B cell (primary cell): Measurements from ENCODE around the gene TRIAP1. TPM values are rescaled to one million over a fixed set of nuclear protein-coding genes. Genes with fewer than 3 reads are reported as not detected.

Experiments
- ATAC-seq: fragments of 200-7000 bp; cut with Tn5 transposase; one replicate; pipeline ENCODE4 v1.10.0; 2021; ENCODE audit warnings: low read depth, mild to moderate bottlenecking, moderate number of reproducible peaks, moderate library complexity
- CTCF ChIA-PET: fragments of 350-600 bp; sonication (Branson Sonifier 250); formaldehyde crosslinking; loops from one replicate; lab custom pipeline; 2021; ENCODE audit warnings: antibody characterized with exemption, inconsistent platforms; lab: Charles Lee
- POLR2A ChIA-PET: fragments of 350-600 bp; sonication (Branson Sonifier 250); formaldehyde crosslinking; loops from one replicate; lab custom pipeline; 2021; ENCODE audit warnings: antibody characterized with exemption; lab: Charles Lee
- DNase-seq: peaks from one replicate; pipeline ENCODE4 v3.0.0; 2013
- H2AFZ ChIP-seq: 2 replicates; pipeline ENCODE4 v1.6.1; 2012; ENCODE audit warnings: mild to moderate bottlenecking, low read depth, low read length; ENCODE audit not compliant: insufficient read depth, poor library complexity, severe bottlenecking
- H3K27ac ChIP-seq, 2 donors: 1 replicate in 1 of 2; 2 replicates in 1 of 2; pipeline ENCODE4 v1.5.1; 2012 to 2013; ENCODE audit warnings: low read length in 2 of 2, mild to moderate bottlenecking in 2 of 2, moderate library complexity in 1 of 2
- H3K27me3 ChIP-seq, 4 experiments: fragments of 200-600 bp in 1 of 4; sonication (generic) in 1 of 4; replicated peaks in 1 of 4; 1 replicate in 2 of 4; 2 replicates in 2 of 4; pipeline versions ENCODE4 v1.6.1 to v1.7.0; 2013 to 2016; ENCODE audit warnings: low read length in 3 of 4, mild to moderate bottlenecking in 2 of 4, mixed read lengths in 1 of 4, moderate library complexity in 1 of 4; ENCODE audit not compliant: insufficient read depth in 4 of 4, control insufficient read depth in 3 of 4; ENCODE audit errors: control extremely low read depth in 1 of 4
- H3K36me3 ChIP-seq, 2 experiments: replicated peaks in 1 of 2; 1 replicate in 1 of 2; 2 replicates in 1 of 2; pipeline versions ENCODE4 v1.6.1 to v1.7.1; 2013; ENCODE audit warnings: low read length in 1 of 2; ENCODE audit not compliant: insufficient read depth in 2 of 2, control insufficient read depth in 1 of 2; ENCODE audit errors: control extremely low read depth in 1 of 2, extremely low read depth in 1 of 2
- H3K4me1 ChIP-seq, 2 donors: fragments of 200-600 bp in 1 of 2; sonication (generic) in 1 of 2; 1 replicate in 1 of 2; 2 replicates in 1 of 2; pipeline versions ENCODE4 v1.5.1 to v1.6.1; 2013 to 2017; ENCODE audit warnings: low read length in 2 of 2; ENCODE audit not compliant: control insufficient read depth in 2 of 2, insufficient read depth in 2 of 2
- H3K4me2 ChIP-seq: replicated peaks from 2 replicates; pipeline ENCODE3; 2012; ENCODE audit warnings: mild to moderate bottlenecking, low read depth, low read length; ENCODE audit not compliant: poor library complexity, severe bottlenecking
- H3K4me3 ChIP-seq, 5 experiments: fragments of 200-600 bp in 1 of 5; sonication (generic) in 1 of 5; 1 replicate in 3 of 5; 2 replicates in 2 of 5; pipeline versions ENCODE4 v1.5.1 to v1.7.0; 2011 to 2016; ENCODE audit warnings: low read length in 4 of 5, mild to moderate bottlenecking in 4 of 5, low read depth in 2 of 5, control low read depth in 1 of 5, moderate library complexity in 1 of 5; ENCODE audit not compliant: insufficient read depth in 1 of 5; ENCODE audit errors: control extremely low read depth in 1 of 5, extremely low read depth in 1 of 5
- H3K79me2 ChIP-seq: fragments of 200-600 bp; sonication (generic); one replicate; pipeline ENCODE4 v1.6.0; 2016; ENCODE audit warnings: low read length; ENCODE audit not compliant: control insufficient read depth, insufficient read depth
- H3K9ac ChIP-seq: fragments of 200-600 bp; sonication (generic); 2 replicates; pipeline ENCODE4 v1.6.1; 2017; ENCODE audit warnings: mild to moderate bottlenecking, low read length, moderate library complexity
- H3K9me3 ChIP-seq, 3 donors: one replicate each; pipeline versions ENCODE4 v1.6.1 to v1.7.1; 2013; ENCODE audit warnings: low read length in 2 of 3; ENCODE audit not compliant: control insufficient read depth in 2 of 3, insufficient read depth in 1 of 3; ENCODE audit errors: control extremely low read depth in 1 of 3
- H4K20me1 ChIP-seq: 2 replicates; pipeline ENCODE4 v1.6.0; 2012; ENCODE audit warnings: mild to moderate bottlenecking, low read length; ENCODE audit not compliant: insufficient read depth, control insufficient read depth, poor library complexity, severe bottlenecking
- H3K27ac Mint-ChIP-seq: one replicate; pipeline ENCODE4 v1.8.0; 2021; ENCODE audit warnings: mixed read lengths
- H3K27me3 Mint-ChIP-seq: one replicate; pipeline ENCODE4 v1.8.0; 2021; ENCODE audit warnings: mixed read lengths
- H3K4me1 Mint-ChIP-seq: one replicate; pipeline ENCODE4 v1.8.0; 2021; ENCODE audit warnings: mixed read lengths
- H3K4me3 Mint-ChIP-seq: one replicate; pipeline ENCODE4 v1.8.0; 2021; ENCODE audit warnings: mixed read lengths
- H3K9me3 Mint-ChIP-seq: one replicate; pipeline ENCODE4 v1.8.0; 2022; ENCODE audit warnings: mixed read lengths; ENCODE audit not compliant: insufficient read depth
- EZH2 ChIP-seq: IDR thresholded peaks from 2 replicates; pipeline ENCODE4 v1.6.1; 2012; ENCODE audit warnings: borderline replicate concordance, low read depth, mild to moderate bottlenecking, moderate library complexity, low read length; ENCODE audit not compliant: insufficient read depth, poor library complexity, severe bottlenecking
- WGBS: methylation state at CpG from one replicate; pipeline ENCODE4 v1.1.5; 2013; ENCODE audit warnings: missing lambda C conversion rate; ENCODE audit not compliant: insufficient coverage; 5-methylcytosine and 5-hydroxymethylcytosine counted together
- intact Hi-C: fragments of 100-400 bp; cut with micrococcal nuclease; formaldehyde crosslinking; loops from one replicate; pipeline ENCODE4 v1.10.0; 2022
- polyA plus RNA-seq: library from polyadenylated mRNA; depleted of rRNA; stranded (reverse); fragments of >200 nt; gene quantifications from 2 replicates; pipeline ENCODE4 v1.2.3, GENCODE V29; 2012
- total RNA-seq, 2 donors: library from RNA; stranded (reverse); fragments of 120-200 nt in 1 of 2; gene quantifications; 1 replicate in 1 of 2; 2 replicates in 1 of 2; pipeline versions ENCODE4 v1.2.3 to v1.2.4, GENCODE V29; 2013 to 2022
- TF ChIP-seq, protein P1 (sequence below): fragments of 200-600 bp; IDR thresholded peaks from one replicate; pipeline ENCODE4 v1.8.0; 2022; ENCODE audit warnings: antibody characterized with exemption, mild to moderate bottlenecking

The TRIAP1 gene
- total and polyA plus RNA-seq, 2 donors (not counting 1 experiment from before 2014, with no cell fraction given) = 13.8 to 19.6 TPM

DNA sequence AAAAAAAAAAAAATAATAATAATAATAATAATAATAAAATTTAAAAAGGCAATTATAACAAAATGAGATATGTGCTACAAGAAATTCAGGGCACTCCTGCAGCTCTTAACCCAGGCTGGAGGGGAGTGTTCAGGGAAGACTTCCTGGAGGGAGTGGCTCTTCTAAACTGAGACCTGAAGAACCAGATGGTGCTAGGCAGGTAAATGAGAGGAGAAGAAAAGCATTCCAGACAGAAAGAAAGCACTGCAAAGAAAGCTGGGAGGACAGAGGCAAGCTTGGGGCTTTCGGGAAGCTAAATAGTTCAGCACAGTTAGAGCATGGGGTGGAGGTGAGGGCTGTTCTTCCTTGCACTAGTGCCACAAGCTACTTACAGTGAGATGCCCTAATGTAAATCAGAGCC is 33.3 kb upstream of the TRIAP1 start:
- no peak overlapping the region for H3K27ac ChIP-seq

DNA sequence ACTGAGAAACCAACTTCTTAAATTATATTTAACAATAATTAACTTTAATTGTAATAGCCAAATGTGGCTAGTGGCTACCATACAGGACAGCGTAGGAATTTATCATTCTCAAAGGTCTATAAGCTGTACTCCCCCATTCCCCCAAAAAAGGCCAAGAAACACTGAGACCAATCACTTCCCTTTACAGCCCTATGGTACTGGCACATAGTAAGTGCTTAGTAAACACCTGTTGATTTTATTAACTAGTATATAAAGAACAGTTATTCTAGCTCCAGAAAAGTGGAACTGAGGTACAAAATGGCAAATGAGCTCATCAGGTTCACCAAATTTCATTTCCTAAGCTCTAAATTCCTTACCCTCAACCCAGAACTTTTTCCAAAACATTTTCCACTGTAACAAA is 29.5 kb upstream of the TRIAP1 start:
- H3K4me1 ChIP-seq = no peaks in the 10 kb centered on the region
- 100% methylated on average over 1 of the region's 1 CpG for WGBS
- ATAC-seq (no peak), DNase-seq (no peak)
- H4K20me1 ChIP-seq = no peaks in the 10 kb centered on the region
- no peak overlapping the region for H3K27ac ChIP-seq
- peaks cover 15% of the 10 kb centered on the region for H3K79me2 ChIP-seq
- H3K9ac ChIP-seq = no peak overlapping the region
- H3K9me3 ChIP-seq = no peaks in the 10 kb centered on the region
- TF ChIP-seq, protein P1, sequence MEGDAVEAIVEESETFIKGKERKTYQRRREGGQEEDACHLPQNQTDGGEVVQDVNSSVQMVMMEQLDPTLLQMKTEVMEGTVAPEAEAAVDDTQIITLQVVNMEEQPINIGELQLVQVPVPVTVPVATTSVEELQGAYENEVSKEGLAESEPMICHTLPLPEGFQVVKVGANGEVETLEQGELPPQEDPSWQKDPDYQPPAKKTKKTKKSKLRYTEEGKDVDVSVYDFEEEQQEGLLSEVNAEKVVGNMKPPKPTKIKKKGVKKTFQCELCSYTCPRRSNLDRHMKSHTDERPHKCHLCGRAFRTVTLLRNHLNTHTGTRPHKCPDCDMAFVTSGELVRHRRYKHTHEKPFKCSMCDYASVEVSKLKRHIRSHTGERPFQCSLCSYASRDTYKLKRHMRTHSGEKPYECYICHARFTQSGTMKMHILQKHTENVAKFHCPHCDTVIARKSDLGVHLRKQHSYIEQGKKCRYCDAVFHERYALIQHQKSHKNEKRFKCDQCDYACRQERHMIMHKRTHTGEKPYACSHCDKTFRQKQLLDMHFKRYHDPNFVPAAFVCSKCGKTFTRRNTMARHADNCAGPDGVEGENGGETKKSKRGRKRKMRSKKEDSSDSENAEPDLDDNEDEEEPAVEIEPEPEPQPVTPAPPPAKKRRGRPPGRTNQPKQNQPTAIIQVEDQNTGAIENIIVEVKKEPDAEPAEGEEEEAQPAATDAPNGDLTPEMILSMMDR = no peak
- TF ChIP-seq EZH2 = no peak
- CTCF ChIA-PET = interaction anchor here (0.8 to 1.2 kb wide), 2 partner anchors 27 to 37 kb away, joined by 3 to 4 read pairs; no protein-coding TSS in a partner anchor
- H3K4me3 Mint-ChIP-seq = no peak overlapping the region
- H2AFZ ChIP-seq = no peak overlapping the region
- POLR2A ChIA-PET = no interaction called here
- no peaks in the 10 kb centered on the region for H3K9me3 Mint-ChIP-seq
- H3K27me3 ChIP-seq = no peaks in the 10 kb centered on the region
- intact Hi-C loops = no loop called here
- H3K4me1 Mint-ChIP-seq = no peaks in the 10 kb centered on the region
- no peak overlapping the region for H3K4me2 ChIP-seq
- no peak overlapping the region for H3K27ac Mint-ChIP-seq
- H3K36me3 ChIP-seq = no peaks in the 10 kb centered on the region
- no peaks in the 10 kb centered on the region for H3K27me3 Mint-ChIP-seq
- H3K4me3 ChIP-seq = no peak overlapping the region

More for the DNA sequence above, 33.3 kb upstream of the TRIAP1 start:
- Mint-ChIP-seq H3K27me3 (no peaks in the 10 kb centered on the region), H3K4me1 (no peaks in the 10 kb centered on the region), H3K9me3 (no peaks in the 10 kb centered on the region), H3K4me3 (no peak overlapping the region), H3K27ac (no peak overlapping the region)
- no peak overlapping the region for H2AFZ ChIP-seq
- CTCF ChIA-PET = interaction anchor here (1.2 kb wide), 1 partner anchor 11 kb away, joined by 3 read pairs; no protein-coding TSS in a partner anchor
- no peak for ATAC-seq
- H3K36me3 ChIP-seq = no peaks in the 10 kb centered on the region
- 100% methylated on average over 1 of the region's 1 CpG for WGBS
- H3K9me3 ChIP-seq = no peaks in the 10 kb centered on the region
- H3K4me3 ChIP-seq = no peak overlapping the region
- TF ChIP-seq, protein P1 = no peak
- TF ChIP-seq EZH2 = no peak
- H3K27me3 ChIP-seq = no peaks in the 10 kb centered on the region
- POLR2A ChIA-PET = interaction anchor here (0.6 kb wide), 1 partner anchor 9 kb away, joined by 7 read pairs; no protein-coding TSS in a partner anchor
- no peak overlapping the region for H3K9ac ChIP-seq
- no peak for DNase-seq
- H3K79me2 ChIP-seq = peaks cover 3% of the 10 kb centered on the region
- H4K20me1 ChIP-seq = no peaks in the 10 kb centered on the region
- H3K4me1 ChIP-seq = no peaks in the 10 kb centered on the region
- no peak overlapping the region for H3K4me2 ChIP-seq
- intact Hi-C loops = no loop called here
